Left ventricle myocardium inferior (tissue), 1 donor: ENCODE results near the gene PDIK1L. TPM values are rescaled to one million over a fixed set of nuclear protein-coding genes. Genes with fewer than 3 reads are reported as not detected.

Source experiments
- DNase-seq: peaks from one replicate; pipeline ENCODE4 v3.0.0-alpha.2; 2020
- H3K27ac ChIP-seq: fragments of 200-600 bp; replicated peaks from 2 replicates; pipeline ENCODE4 v1.8.0; 2021
- H3K27me3 ChIP-seq: fragments of 200-600 bp; 2 replicates; pipeline ENCODE4 v1.8.0; 2021; ENCODE audit warnings: low read depth
- H3K36me3 ChIP-seq: fragments of 200-600 bp; 2 replicates; pipeline ENCODE4 v1.8.0; 2021
- H3K4me1 ChIP-seq: fragments of 200-600 bp; 2 replicates; pipeline ENCODE4 v1.8.0; 2021
- H3K4me3 ChIP-seq: fragments of 200-600 bp; 2 replicates; pipeline ENCODE4 v1.8.0; 2021; ENCODE audit warnings: mild to moderate bottlenecking, moderate library complexity
- H3K9me3 ChIP-seq: fragments of 200-600 bp; replicated peaks from 2 replicates; pipeline ENCODE4 v1.8.0; 2021
- CTCF ChIP-seq: fragments of 200-600 bp; IDR thresholded peaks from 2 replicates; pipeline ENCODE4 v1.8.0; 2021; ENCODE audit warnings: antibody characterized with exemption, mild to moderate bottlenecking, borderline replicate concordance
- intact Hi-C: fragments of 100-400 bp; cut with micrococcal nuclease; formaldehyde crosslinking; loops from one replicate; pipeline ENCODE4 v1.11.0; 2022
- total RNA-seq: library from RNA; stranded (reverse); fragmentation: NEBNext Ultra II Directional; extraction: Animal tissue kit (Norgen Biotek cat#: 25700); gene quantifications from one replicate; pipeline ENCODE4 v1.2.1, GENCODE V29; 2021
- donor health status: DM: no; HTN: yes; CAD: no; lungs with severe emphysema.

The PDIK1L gene
- total RNA-seq, 1 donor from 2014 or later: 4.2 TPM

DNA sequence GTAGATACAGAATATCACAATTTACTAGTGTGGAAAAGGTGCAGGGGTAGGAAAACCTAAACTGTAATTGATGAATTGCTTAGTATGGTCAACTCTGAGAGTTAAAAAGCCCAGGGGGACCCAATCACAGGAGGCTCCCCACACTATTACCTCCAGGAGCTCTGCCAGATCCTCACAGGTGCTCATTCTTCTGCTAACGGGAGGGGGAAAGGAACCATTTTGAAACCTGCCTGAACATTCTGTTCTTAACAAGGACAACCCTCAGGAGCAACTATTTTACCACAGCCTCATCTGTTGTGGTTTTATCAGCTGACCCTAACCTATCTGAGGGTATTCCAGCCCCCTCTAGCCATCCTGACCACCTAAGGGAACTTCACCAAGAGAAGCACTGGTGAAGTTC lies 19.1 kb downstream of the PDIK1L start:
- H3K36me3 ChIP-seq: no peaks in the 10 kb centered on the region
- intact Hi-C loops: no loop called here

DNA sequence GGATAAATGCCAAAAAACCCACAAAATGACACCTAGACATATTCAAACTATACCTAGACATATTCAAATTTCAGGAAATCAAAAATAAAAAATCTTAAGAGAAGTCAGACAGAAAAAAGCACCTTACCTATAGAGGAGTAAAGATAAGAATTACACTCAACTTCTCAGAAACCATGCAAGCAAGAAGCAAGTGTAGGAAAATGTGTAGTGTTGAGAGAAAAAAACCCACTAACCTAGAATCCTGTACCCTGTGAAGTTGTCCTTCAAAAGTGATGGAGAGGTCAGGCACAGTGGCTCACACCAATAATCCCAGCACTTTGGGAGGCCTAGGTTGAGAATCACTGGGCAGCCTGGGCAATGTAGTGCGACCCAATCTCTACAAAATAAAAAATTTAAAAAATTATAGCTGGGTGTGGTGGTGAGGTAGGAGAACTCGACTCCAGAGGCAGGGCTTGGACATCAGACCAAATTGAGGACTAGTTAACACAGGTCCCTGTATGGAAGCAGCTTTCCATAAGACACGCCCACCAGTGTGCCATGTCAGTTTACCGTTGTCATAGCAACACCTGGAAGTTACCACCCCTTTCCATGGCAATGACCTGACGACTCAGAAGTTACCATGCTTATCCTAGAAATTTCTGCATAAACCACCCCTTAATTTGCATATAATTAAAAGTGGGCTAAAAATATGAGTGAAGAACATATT lies 20.7 kb downstream of the PDIK1L start:
- Histone ChIP-seq H3K9me3 (no peaks in the 10 kb centered on the region), H3K27me3 (no peaks in the 10 kb centered on the region), H3K36me3 (no peaks in the 10 kb centered on the region), H3K27ac (no peak overlapping the region), H3K4me3 (no peak overlapping the region), H3K4me1 (peaks cover 10% of the 10 kb centered on the region)
- DNase-seq: no peak
- intact Hi-C loops: no loop called here
- TF ChIP-seq CTCF: no peak

More for the DNA sequence above, 19.1 kb downstream of the PDIK1L start:
- H3K4me1 ChIP-seq: peaks cover 22% of the 10 kb centered on the region
- no peak overlapping the region for H3K4me3 ChIP-seq
- no peaks in the 10 kb centered on the region for H3K27me3 ChIP-seq
- DNase-seq: no peak
- no peak for TF ChIP-seq CTCF
- no peaks in the 10 kb centered on the region for H3K9me3 ChIP-seq
- H3K27ac ChIP-seq: no peak overlapping the region

- Histone ChIP-seq H3K4me3 (no peak overlapping the region), H3K9me3 (no peaks in the 10 kb centered on the region), H3K4me1 (peaks cover 4% of the 10 kb centered on the region), H3K27ac (no peak overlapping the region), H3K36me3 (no peaks in the 10 kb centered on the region), H3K27me3 (no peaks in the 10 kb centered on the region)
- intact Hi-C loops: no loop called here
- no peak for DNase-seq
- no peak for TF ChIP-seq CTCF
Observed at GRCh38 chr1:26132834-26133167, 21.2 kb downstream of the PDIK1L start.

DNA sequence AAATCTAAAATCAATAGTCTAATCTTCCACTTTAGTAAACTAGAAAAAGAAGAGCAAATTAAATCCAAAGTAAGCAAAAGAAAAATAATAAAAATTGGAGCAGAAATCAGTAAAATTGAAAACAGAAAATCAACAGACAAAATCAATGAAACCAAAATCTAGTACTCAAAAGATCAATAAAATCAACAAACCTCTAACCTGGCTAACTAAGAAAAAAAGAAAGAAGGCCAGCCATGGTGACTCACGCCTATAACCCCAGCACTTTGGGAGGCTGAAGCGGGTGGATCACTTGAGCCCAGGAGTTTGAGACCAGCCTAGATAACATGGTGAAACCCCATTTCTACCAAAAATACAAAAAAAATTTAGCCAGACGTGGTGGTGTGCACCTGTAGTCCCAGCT lies 22.8 kb downstream of the PDIK1L start:
- intact Hi-C loops: no loop called here
- DNase-seq: no peak
- Histone ChIP-seq H3K36me3 (no peaks in the 10 kb centered on the region), H3K27ac (no peak overlapping the region), H3K9me3 (no peaks in the 10 kb centered on the region), H3K27me3 (no peaks in the 10 kb centered on the region), H3K4me3 (no peak overlapping the region), H3K4me1 (no peaks in the 10 kb centered on the region)
- TF ChIP-seq CTCF: no peak

DNA sequence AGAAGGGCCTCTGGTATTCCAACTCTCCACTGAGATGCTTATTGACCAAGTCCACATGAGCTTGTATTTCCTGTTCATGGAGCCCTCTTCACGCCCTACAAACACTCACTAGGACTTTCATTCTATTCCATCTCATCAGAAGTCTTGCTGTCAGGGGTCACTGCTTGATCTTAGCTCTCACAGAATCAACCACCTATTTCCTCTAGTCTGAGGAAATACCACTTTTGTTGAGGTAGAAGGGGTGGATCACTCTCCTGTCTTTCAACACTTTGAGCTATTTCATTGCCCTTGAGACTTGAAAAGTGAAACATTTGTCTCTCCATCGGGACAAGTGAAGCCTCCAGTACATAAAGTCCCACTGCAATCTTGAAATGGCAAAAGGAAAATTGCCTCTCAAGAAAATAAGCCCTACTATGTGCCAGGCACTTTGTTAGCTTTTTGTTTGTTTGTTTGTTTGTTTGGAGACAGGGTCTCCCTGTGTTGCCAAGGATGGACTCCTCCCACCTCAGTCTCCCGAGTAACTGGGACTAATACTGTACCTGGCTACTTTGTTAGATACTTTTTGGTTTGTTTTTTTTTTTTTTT lies 27.4 kb downstream of the PDIK1L start:
- intact Hi-C loops: no loop called here
- no peaks in the 10 kb centered on the region for H3K4me1 ChIP-seq
- H3K27me3 ChIP-seq: no peaks in the 10 kb centered on the region
- no peak overlapping the region for H3K4me3 ChIP-seq
- no peak for TF ChIP-seq CTCF
- no peak for DNase-seq
- no peaks in the 10 kb centered on the region for H3K9me3 ChIP-seq
- H3K27ac ChIP-seq: no peak overlapping the region
- H3K36me3 ChIP-seq: no peaks in the 10 kb centered on the region
